SU-DHL-6 (cell line): ENCODE measurements around the gene CCDC136.

Experiments used
- H2AFZ ChIP-seq: fragments of 200-600 bp; sonication (generic); 2 replicates; pipeline ENCODE4 v1.6.1; 2014; ENCODE audit warnings: low read depth, mild to moderate bottlenecking, moderate library complexity, mixed read lengths, antibody characterized with exemption, low read length; ENCODE audit not compliant: severe bottlenecking
- H3F3A ChIP-seq: fragments of 200-600 bp; shearing (Covaris generic); 2 replicates; pipeline ENCODE4 v1.6.0; 2016; ENCODE audit warnings: antibody characterized with exemption, mild to moderate bottlenecking; ENCODE audit not compliant: insufficient read depth
- H3K27ac ChIP-seq: fragments of 200-600 bp; sonication (generic); 2 replicates; pipeline ENCODE4 v1.5.1; 2016; ENCODE audit warnings: low read depth, mild to moderate bottlenecking, low read length, moderate library complexity, mixed read lengths
- H3K27me3 ChIP-seq: fragments of 200-600 bp; sonication (generic), shearing (Covaris generic); 2 replicates; pipeline ENCODE4 v1.6.0; 2014; ENCODE audit warnings: mild to moderate bottlenecking, low read length
- H3K36me3 ChIP-seq: fragments of 200-600 bp; sonication (generic); 2 replicates; pipeline ENCODE4 v1.6.1; 2014; ENCODE audit warnings: mild to moderate bottlenecking, low read length, mixed read lengths
- H3K4me2 ChIP-seq: fragments of 300-600, 200-600 bp; shearing (Covaris generic), sonication (generic); 2 replicates; pipeline ENCODE4 v1.6.0; 2014; ENCODE audit warnings: low read length, low read depth, mild to moderate bottlenecking; ENCODE audit not compliant: poor library complexity, severe bottlenecking
- H3K4me3 ChIP-seq: fragments of 200-600 bp; sonication (generic); 2 replicates; pipeline ENCODE4 v1.5.1; 2014; ENCODE audit warnings: antibody characterized with exemption, low read length, mild to moderate bottlenecking, mixed read lengths; ENCODE audit not compliant: insufficient read depth, poor library complexity, severe bottlenecking
- H3K79me2 ChIP-seq: fragments of 200-600 bp; sonication (generic); 2 replicates; pipeline ENCODE4 v1.6.1; 2014; ENCODE audit warnings: mild to moderate bottlenecking, low read length, moderate library complexity; ENCODE audit not compliant: insufficient read depth
- H3K9ac ChIP-seq: fragments of 200-600 bp; sonication (generic); 2 replicates; pipeline ENCODE4 v1.7.0; 2014; ENCODE audit warnings: mild to moderate bottlenecking, low read length
- H3K9me2 ChIP-seq: fragments of 200-600 bp; sonication (generic); replicated peaks from 2 replicates; pipeline ENCODE4 v1.6.1; 2014; ENCODE audit warnings: low read length; ENCODE audit not compliant: insufficient read depth
- H3K9me3 ChIP-seq: fragments of 200-600 bp; sonication (generic); 2 replicates; pipeline ENCODE4 v1.6.1; 2014; ENCODE audit warnings: low read length, mixed read lengths; ENCODE audit not compliant: insufficient read depth
- H4K20me1 ChIP-seq: fragments of 200-600 bp; sonication (generic); 2 replicates; pipeline ENCODE4 v1.6.1; 2014; ENCODE audit warnings: low read depth, mild to moderate bottlenecking, antibody characterized with exemption, low read length, moderate library complexity, mixed read lengths
- CTCF ChIP-seq: fragments of 200-600 bp; sonication (generic); IDR thresholded peaks from one replicate; pipeline ENCODE4 v1.5.1; 2017; ENCODE audit warnings: antibody characterized with exemption, mild to moderate bottlenecking, low read length, moderate library complexity; ENCODE audit not compliant: insufficient read depth, poor library complexity, severe bottlenecking
- EZH2phosphoT487 ChIP-seq: fragments of 200-600 bp; sonication (generic), shearing (Covaris generic); conservative IDR thresholded peaks from 2 replicates; pipeline ENCODE4 v1.6.1; 2018; ENCODE audit warnings: mild to moderate bottlenecking, antibody characterized with exemption, low read length, moderate library complexity, mixed read lengths

CCDC136 gene

GRCh38 chr7:128799451-128799850 lies 7.7 kb downstream of the CCDC136 start:
- TF ChIP-seq CTCF = no peak
- no peak for TF ChIP-seq EZH2phosphoT487
- Histone ChIP-seq H3K79me2 (no peaks in the 10 kb centered on the region), H3K9me2 (no peaks in the 10 kb centered on the region), H3K27ac (no peak overlapping the region), H3K4me3 (no peak overlapping the region), H3K9me3 (no peaks in the 10 kb centered on the region), H3K4me2 (no peak overlapping the region), H4K20me1 (no peaks in the 10 kb centered on the region), H2AFZ (no peak overlapping the region), H3K27me3 (no peaks in the 10 kb centered on the region), H3F3A (no peaks in the 10 kb centered on the region), H3K36me3 (no peaks in the 10 kb centered on the region), H3K9ac (no peak overlapping the region)

GRCh38 chr7:128800567-128800966 lies 8.8 kb downstream of the CCDC136 start:
- TF ChIP-seq CTCF (no peak), EZH2phosphoT487 (no peak)
- H3K36me3 ChIP-seq = no peaks in the 10 kb centered on the region
- no peaks in the 10 kb centered on the region for H4K20me1 ChIP-seq
- no peak overlapping the region for H3K27ac ChIP-seq
- H3F3A ChIP-seq = no peaks in the 10 kb centered on the region
- H3K9ac ChIP-seq = no peak overlapping the region
- H3K27me3 ChIP-seq = no peaks in the 10 kb centered on the region
- no peaks in the 10 kb centered on the region for H3K79me2 ChIP-seq
- no peak overlapping the region for H3K4me2 ChIP-seq
- H3K9me3 ChIP-seq = no peaks in the 10 kb centered on the region
- no peak overlapping the region for H2AFZ ChIP-seq
- no peaks in the 10 kb centered on the region for H3K9me2 ChIP-seq
- H3K4me3 ChIP-seq = no peak overlapping the region

GRCh38 chr7:128801003-128801402 lies 9.2 kb downstream of the CCDC136 start:
- no peaks in the 10 kb centered on the region for H4K20me1 ChIP-seq
- H2AFZ ChIP-seq = no peak overlapping the region
- H3K4me3 ChIP-seq = no peak overlapping the region
- TF ChIP-seq CTCF (no peak), EZH2phosphoT487 (no peak)
- H3F3A ChIP-seq = no peaks in the 10 kb centered on the region
- H3K36me3 ChIP-seq = no peaks in the 10 kb centered on the region
- H3K9ac ChIP-seq = no peak overlapping the region
- H3K79me2 ChIP-seq = no peaks in the 10 kb centered on the region
- no peak overlapping the region for H3K4me2 ChIP-seq
- no peaks in the 10 kb centered on the region for H3K9me2 ChIP-seq
- H3K9me3 ChIP-seq = no peaks in the 10 kb centered on the region
- no peak overlapping the region for H3K27ac ChIP-seq
- no peaks in the 10 kb centered on the region for H3K27me3 ChIP-seq
